ENCODE data around the gene RAC3.

RAC3 gene

DNA sequence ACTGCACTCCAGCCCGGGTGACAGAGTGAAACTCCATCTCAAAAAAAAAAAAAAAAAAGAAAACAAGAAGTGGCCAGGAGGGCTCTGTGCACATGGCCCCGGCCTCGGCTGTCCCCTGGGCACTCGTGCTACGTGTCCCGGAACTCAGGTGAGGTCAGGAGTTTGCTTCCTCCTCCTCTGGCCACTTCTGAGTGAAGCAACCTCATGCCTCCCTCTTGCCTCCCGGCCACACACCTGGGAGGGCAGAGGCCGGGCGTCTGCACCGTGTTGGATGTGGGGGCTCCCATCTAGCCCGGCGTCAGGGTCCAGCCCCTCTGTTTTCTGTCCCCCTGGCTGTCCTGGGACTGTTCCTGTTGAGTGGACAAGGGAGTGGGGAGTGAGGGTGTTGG is 31.9 kb upstream of the RAC3 start:
- DNase-seq = no peak

DNA sequence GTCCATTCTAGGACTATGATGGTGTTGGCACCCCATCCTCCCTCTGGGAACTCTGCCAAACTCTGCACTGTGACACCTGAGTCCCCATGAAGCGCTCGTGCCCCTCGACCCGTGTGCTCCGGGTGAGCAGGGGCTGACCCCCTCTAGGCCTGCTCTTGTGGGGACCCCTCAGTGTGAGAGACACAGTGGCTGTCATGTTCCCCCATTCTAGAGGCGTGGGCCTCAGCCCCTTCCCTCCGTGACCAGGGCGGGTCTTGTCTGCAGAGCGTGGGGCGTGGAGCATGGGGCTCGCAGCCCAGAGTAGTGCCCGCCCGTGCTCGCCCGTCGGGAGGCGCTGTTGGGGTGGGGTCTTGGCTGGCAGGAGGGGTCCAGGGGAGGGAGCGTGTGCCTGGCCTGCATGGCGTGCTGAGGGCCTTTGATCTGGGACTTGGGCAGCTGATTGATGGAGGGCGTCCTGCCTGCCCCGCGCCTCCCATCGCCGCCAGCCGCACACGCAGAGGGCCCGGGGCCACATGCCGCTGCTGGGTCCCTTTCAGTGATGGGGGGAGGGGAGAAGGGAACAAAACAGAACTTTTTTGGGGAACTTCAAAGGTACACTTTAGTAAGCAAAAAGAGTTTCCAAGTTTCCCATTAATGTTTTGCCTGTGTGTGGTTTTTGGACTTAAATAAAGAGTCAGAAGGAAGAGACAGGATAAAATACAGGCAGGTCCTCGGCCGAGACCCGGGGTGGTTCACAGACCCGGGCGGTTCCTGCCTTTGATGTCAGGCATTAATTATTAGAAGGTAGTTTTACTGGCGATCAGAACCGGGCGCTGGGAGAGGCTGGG is 31.3 kb upstream of the RAC3 start:
- no peak for DNase-seq

- DNase-seq = no peak
Observed at GRCh38 chr17:82000803-82001570, 30.5 kb upstream of the RAC3 start.

DNA sequence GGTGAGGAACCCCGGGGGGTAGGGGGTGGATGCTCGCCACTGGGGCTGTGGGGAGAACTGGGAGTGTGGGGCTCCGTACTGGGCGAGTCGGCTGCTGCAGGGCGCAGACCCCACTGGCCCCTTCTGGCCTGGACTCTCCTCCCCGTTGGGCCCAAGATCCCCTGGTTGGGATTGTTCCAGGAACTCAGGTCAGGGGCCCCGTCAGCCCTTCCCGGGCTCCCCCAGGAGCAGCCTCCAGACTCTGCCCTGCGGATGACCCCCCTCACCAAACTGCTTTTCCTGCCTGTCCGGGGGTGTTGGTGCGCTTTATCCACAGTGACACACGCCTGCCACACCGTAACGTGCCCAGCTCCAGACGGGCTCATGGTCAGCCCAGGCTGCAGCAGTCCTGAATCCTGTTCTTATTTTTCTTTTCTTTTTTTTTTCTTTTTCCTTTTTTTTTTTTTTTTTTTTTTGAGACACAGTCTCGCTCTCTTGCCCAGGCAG is 29.9 kb upstream of the RAC3 start:
- no peak for DNase-seq

- DNase-seq = no peak
Observed at GRCh38 chr17:82003411-82004381, 27.8 kb upstream of the RAC3 start.

DNA sequence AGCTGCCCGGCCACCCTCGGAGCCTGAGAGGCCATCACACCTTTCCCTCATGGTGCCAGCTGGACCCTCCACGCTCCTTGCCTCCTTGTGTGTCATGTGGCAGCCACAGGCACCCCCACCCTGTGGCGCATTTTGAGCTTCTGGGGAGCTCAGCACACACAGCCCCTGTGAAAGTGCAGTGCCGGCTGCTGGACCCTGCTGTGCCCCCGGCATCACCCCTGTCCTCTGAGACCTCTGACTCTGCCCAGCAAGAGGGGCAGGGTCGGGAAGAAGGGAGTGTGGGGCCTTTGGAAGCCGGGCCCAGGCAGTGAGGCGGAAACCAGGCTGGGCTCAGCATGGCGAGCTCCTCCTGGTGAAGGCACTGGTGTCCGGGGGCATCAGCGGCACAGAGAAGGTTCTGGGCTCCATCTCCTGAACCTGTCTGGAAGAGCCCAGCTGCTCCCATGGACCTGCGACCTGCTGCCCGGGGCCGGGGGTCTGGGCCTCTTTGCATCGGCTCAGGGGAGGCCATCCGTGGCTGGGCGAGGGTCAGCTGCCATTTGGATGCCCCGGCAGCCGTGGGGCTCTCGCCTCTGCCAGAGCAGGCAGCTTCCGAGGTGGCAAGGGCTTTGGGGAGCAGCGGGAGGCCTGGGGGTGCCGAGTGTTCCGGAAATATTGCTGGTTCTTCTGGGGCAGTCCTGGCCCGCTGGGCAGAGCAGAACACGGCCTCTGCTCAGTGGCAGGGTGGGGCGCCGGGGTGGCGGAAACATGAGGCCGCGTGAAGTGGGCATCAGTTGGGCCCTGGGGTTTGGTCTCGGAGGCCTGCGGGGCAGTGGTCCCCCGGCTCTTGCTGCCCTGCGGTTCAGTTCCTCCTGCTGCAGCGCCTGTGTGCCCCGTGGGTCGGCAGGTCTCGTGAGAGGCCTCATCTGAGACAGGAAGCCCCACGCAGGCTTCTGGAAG is 26.7 kb upstream of the RAC3 start:
- DNase-seq = no peak

DNA sequence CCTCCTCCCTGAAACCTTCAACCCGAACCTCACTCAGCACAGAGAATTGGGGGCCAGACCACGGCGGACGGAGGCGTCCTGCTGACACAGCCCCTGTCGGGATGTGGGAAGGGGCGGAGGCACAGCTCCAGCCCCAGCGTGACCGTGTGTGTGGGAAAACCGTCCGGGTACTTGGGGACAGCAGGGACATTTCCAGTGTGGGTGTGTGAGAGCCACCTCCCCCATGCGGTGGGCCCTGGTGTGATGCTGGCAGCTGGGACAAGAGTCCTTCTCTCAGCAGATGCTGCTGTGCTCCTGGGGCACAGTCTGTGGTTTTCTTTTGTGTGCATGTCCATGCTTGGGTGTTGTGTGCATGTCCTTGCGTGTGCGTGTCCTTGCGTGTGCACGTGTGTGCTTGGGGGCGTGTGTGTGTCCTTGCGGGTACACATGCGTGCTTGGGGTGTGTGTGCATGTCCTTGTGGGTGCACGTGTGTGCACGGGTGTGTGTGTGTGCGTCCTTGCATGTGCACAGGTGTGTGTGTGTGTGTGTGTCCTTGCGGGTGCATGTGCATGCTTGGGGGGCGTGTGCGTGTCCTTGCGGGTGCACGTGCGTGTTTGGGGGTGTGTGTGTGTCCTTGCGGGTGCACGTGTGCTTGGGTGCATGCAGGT is 25.7 kb upstream of the RAC3 start:
- no peak for DNase-seq

DNA sequence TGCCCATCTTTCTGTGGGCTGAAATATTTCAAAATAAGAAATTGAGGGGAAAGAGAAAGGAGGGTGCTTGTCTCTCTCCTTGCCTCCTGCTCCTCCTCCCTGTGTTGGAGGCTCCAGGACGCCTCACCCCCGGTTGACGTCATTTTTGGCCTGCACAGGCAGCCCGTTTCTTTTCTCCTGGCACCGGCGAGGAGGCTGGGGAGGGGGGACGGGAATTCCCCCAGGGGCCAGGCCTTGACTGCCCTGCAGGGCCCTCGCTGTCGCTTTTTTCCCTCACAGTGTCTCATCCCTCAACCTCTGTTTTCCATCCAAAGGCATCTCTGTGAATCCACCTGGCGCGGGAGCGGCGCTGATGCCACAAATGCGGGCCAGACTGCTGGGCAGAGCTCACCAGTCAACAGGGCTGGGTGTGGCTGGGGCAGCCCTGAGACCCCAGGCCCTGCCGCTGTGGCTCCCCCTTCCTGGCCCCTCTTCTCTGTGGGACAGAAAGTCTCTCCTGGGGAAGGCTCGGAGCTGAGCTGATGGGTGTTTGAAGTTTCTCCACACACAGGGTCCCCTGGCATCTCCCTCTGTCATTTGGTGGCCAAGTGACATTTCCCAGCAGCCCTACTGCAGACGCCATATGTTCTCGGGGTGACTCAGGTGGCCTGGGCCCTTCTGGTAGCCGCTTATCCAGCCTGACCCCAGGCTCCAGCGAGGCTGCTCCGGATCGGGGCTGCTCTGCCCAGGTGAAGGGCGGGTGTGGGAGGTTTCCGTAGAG is 24.8 kb upstream of the RAC3 start:
- DNase-seq = no peak

DNA sequence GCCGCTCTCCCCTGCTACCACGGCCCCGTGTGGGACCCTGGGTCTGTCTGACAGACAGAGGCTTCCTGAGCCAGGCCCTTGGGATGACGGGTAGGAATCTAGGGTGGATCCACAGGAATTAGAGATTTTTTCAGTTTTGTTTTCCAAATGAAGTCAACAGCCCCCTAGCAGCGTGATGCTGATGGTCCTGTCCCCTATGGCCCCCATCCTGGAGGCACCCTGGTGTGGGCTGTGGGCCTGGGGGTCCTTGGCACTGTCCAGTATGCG is 24.3 kb upstream of the RAC3 start:
- DNase-seq = no peak

DNA sequence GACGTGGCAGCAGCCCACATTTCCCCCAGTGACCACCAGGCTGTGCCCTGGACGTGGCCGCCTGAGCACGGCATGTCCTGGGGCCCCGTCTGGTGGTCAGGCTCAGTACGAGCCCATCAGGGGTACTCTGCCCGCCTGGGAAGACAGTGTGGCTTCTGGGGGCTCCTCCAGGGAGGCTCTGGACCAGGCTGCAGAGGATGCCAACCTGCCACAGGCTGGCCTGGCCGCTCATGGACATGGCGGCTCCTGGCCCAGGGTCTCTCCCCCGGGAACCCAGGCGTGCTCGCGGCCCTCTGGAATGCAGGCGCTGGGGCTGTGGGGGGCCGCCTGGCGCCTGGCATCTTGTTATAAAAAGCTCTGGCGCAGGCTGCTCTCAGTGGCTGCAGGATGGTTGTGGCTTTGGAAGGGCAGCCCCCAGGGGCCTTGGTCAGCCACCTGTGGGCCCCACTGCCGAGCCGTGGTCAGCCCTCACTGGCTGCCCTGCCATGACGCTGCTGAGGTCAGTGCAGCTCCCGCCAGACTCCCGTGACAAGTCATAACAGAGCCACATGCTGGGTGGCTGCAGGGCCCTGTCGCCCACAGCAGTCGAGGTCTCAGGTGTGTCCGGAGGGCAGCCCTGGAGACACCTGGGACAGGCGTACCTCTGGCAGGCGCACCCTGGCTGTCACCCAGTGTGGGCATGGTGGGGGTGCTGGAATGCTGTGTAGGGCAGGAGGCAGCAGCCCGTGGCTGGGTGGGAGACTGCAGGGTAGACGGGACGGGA is 23.8 kb upstream of the RAC3 start:
- no peak for DNase-seq

GRCh38 chr17:82008258-82008940 is 23.1 kb upstream of the RAC3 start:
- DNase-seq = no peak

DNA sequence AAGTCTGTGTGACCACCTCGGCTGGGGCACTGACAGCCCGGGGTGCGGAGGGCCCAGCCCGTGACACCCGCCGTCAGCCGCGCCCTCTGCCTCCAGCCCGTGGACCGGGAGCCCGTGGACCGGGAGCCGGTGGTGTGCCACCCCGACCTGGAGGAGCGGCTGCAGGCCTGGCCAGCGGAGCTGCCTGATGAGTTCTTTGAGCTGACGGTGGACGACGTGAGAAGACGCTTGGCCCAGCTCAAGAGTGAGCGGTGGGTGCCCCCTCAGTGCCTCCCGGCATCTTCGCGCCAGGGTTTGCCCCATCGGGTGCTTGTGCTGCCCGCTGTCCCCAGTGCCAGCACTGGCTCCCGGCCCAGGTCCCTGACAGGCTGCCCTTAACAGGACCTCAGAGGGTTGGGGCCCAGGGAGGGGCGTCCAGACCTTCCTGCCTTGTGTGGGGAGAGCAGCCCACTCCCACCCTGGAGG is 22.5 kb upstream of the RAC3 start:
- DNase-seq = no peak

GRCh38 chr17:82009413-82009812 is 22.1 kb upstream of the RAC3 start:
- DNase-seq = no peak

- DNase-seq = no peak
Observed at GRCh38 chr17:82010575-82011525, 20.6 kb upstream of the RAC3 start.

DNA sequence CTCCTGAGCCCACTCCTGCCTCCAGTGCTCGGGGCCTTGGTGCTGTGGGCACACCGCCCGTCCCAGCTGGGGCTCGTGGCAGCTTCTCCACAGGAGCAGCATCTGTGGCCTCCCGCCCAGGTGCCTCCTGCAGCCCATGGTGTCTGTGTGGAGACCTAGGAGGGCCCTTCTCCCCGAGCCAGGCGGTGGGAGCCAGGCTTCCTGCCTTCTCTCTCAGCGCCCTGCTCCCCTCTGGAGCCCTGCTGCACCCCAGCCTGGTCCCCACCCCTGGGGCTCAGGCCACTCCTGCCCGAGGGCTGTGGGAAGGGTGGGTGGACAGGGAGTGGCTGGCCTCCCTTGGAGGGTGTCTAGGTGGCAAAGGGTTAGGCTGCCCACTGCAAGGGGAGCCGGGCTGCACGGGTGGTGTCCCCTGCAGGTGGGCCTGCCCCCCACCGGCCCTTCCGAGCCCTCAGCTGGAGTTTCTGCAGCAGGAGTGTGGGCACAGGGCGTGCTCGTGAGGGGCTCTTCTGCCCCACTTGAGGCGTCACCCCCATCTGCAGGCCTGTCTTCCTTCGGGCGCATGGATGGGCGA is 19.8 kb upstream of the RAC3 start:
- DNase-seq = no peak

- no peak for DNase-seq
Observed at GRCh38 chr17:82012261-82012639, 19.2 kb upstream of the RAC3 start.

DNA sequence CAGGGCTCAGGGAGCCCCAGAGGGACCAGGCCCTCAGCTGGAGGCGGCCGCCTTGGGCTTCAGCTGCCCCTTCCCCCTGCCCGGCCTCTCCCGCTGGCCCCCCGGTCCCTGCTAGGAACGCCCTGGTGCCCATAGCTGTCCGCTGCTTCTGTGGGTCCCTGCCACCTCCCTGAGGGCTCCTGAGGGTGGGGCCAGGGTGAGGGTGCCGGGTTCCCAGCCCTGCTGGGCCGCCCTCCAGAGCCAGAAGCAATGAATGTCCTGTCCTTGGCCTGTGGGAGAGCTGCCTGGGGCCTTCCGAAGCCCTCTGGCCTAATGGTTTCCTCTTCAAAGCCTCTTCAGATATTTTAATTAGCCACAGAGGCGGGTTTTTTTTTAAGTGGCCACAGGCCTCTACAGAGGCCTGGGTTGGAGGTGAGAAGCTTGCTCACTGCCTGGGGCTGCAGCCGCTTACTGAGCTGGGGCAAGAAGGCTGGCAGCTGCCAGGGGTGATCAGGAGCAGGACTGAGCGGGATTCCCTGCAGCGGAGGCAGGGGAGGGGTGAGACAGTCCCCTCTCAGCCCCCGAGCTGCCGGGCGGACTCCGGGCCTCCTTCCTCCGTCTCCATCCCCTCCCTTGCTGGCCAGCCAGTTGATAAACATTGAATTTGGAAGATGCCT is 18.7 kb upstream of the RAC3 start:
- no peak for DNase-seq
